GM12873 (cell line): ENCODE measurements around the gene RAB5B.

Experiments
- CTCF ChIP-seq: IDR thresholded peaks from 2 replicates; pipeline ENCODE4 v1.5.1; 2012; ENCODE audit warnings: low read depth, mild to moderate bottlenecking, moderate library complexity, low read length, control low read depth; ENCODE audit not compliant: insufficient read depth; ENCODE audit errors: missing control alignments

Gene RAB5B

GRCh38 chr12:55993230-55993853, 19.5 kb downstream of the RAB5B start:
- no peak for TF ChIP-seq CTCF

- no peak for TF ChIP-seq CTCF
Measured at GRCh38 chr12:55995366-55995765, 21.5 kb downstream of the RAB5B start.

- TF ChIP-seq CTCF = peak; percentile 79
Measured at GRCh38 chr12:55996201-55996714, 22.4 kb downstream of the RAB5B start.

GRCh38 chr12:55996715-55997534, 23.0 kb downstream of the RAB5B start, which contains the start of gene SUOX:
TSS of gene SUOX (plus strand) at chr12:55997276. CDS start at chr12:56002222, 4,946 bp downstream.
- TF ChIP-seq CTCF = no peak

GRCh38 chr12:55997535-55997859, 23.6 kb downstream of the RAB5B start:
- TF ChIP-seq CTCF = no peak

GRCh38 chr12:56001487-56002100, 27.7 kb downstream of the RAB5B start:
- no peak for TF ChIP-seq CTCF

GRCh38 chr12:56004211-56004610, 30.3 kb downstream of the RAB5B start:
- no peak for TF ChIP-seq CTCF
